Thymus (tissue), 14 donors: ENCODE results near the gene OR10Z1. TPM values are rescaled to one million over a fixed set of nuclear protein-coding genes. Genes with fewer than 3 reads are reported as not detected.

Source experiments
- DNase-seq, 9 donors: peaks; one replicate each; pipeline ENCODE4 v3.0.0-alpha.2; 2013; ENCODE audit warnings: low spot score in 9 of 9, low read depth in 6 of 9, missing footprints in 1 of 9
- H3K27ac ChIP-seq, 2 donors: one replicate each; pipeline ENCODE4 v1.5.1; 2013; ENCODE audit warnings: control low read depth in 1 of 2, low read depth in 1 of 2, low read length in 1 of 2, mild to moderate bottlenecking in 1 of 2, moderate library complexity in 1 of 2
- H3K27me3 ChIP-seq, 2 donors: one replicate each; pipeline ENCODE4 v1.5.1; 2013; ENCODE audit warnings: low read length in 1 of 2; ENCODE audit not compliant: control insufficient read depth in 2 of 2, insufficient read depth in 1 of 2
- H3K36me3 ChIP-seq, 2 donors: one replicate each; pipeline ENCODE4 v1.5.1; 2013; ENCODE audit warnings: low read length in 1 of 2, mild to moderate bottlenecking in 1 of 2, moderate library complexity in 1 of 2; ENCODE audit not compliant: control insufficient read depth in 2 of 2, insufficient read depth in 2 of 2
- H3K4me1 ChIP-seq, 2 donors: one replicate each; pipeline ENCODE4 v1.5.1; 2013; ENCODE audit warnings: low read length in 2 of 2; ENCODE audit not compliant: control insufficient read depth in 2 of 2, insufficient read depth in 2 of 2
- H3K4me3 ChIP-seq, 2 donors: one replicate each; pipeline ENCODE4 v1.5.1; 2013; ENCODE audit warnings: low read length in 2 of 2, control low read depth in 1 of 2, mild to moderate bottlenecking in 1 of 2
- H3K9me3 ChIP-seq, 2 donors: one replicate each; pipeline ENCODE4 v1.5.1; 2013; ENCODE audit warnings: low read length in 1 of 2, mild to moderate bottlenecking in 1 of 2; ENCODE audit not compliant: control insufficient read depth in 2 of 2, insufficient read depth in 1 of 2
- whole genome bisulfite sequencing: extraction: QIAGEN DNeasy Blood & Tissue Kit; methylation state at CpG from one replicate; pipeline ENCODE4 v1.1.7; 2013; 5-methylcytosine and 5-hydroxymethylcytosine counted together
- long read RNA-seq, 10 donors: transcript quantifications; one replicate each; lab custom pipeline, GENCODE V29; 2026
- polyA plus RNA-seq: library from polyadenylated mRNA; stranded (reverse); fragments of 200-250 nt; gene quantifications from one replicate; pipeline ENCODE4 v1.2.3, GENCODE V29; 2013
- total RNA-seq: library from RNA; stranded (reverse); fragments of 120-200 nt; gene quantifications from one replicate; pipeline ENCODE4 v1.2.4, GENCODE V29; 2013
- donor health status: healthy.

OR10Z1 gene
- under 0.01 TPM for total RNA-seq
- polyA plus RNA-seq, result not detected
- long read RNA-seq, donor 1, result 0 reads
- long read RNA-seq, donor 2, result 0 reads
- long read RNA-seq, donor 3, result 0 reads
- long read RNA-seq, donor 4, result 0 reads
- long read RNA-seq, donor 5, result 0 reads
- long read RNA-seq, donor 6, result 0 reads
- long read RNA-seq, donor 7, result 0 reads
- long read RNA-seq, donor 8, result 0 reads
- long read RNA-seq, donor 9, result 0 reads
- long read RNA-seq, donor 10, result 0 reads

DNA sequence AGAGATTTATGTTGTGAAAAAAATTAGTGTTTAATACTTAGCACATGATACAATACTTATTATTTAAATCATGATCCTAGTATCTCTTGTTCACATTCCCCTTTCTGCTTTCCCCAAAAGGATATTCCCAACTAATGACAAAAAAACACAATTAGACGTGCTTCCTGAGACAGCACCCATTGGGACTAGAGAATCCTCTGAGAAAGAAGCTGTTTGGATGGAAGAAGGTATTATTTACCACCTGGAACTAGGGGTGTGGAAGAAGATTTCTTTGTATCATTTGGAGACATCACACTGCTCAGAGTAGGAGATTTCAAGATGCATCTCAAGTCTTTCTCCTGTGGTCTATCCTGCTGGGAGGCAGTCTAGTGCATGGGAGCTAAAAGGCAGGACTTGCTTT is at the start of gene OR10Z1:
Gene OR10Z1 (plus strand): TSS at position 301 of the 400 bp plus-strand sequence. CDS start 1,171 bp downstream, outside the sequence.
- no peaks in the 10 kb centered on the region for H3K36me3 ChIP-seq
- DNase-seq, result no peak
- H3K27ac ChIP-seq, result no peak within 1 kb of the TSS
- H3K27me3 ChIP-seq, result no peaks in the 10 kb centered on the region
- no peak within 1 kb of the TSS for H3K4me3 ChIP-seq
- no peaks in the 10 kb centered on the region for H3K4me1 ChIP-seq
- 93% methylated on average over 1 of the region's 1 CpG for WGBS
- H3K9me3 ChIP-seq, result no peaks in the 10 kb centered on the region

GRCh38 chr1:158559696-158560095 is 45.4 kb upstream of the OR10Z1 start:
- Histone ChIP-seq H3K27me3 (no peaks in the 10 kb centered on the region), H3K9me3 (no peaks in the 10 kb centered on the region), H3K4me3 (no peak overlapping the region), H3K27ac (no peak overlapping the region), H3K4me1 (no peaks in the 10 kb centered on the region), H3K36me3 (no peaks in the 10 kb centered on the region)
- DNase-seq, result no peak
- 95% methylated on average over 1 of the region's 1 CpG for WGBS

- no peaks in the 10 kb centered on the region for H3K4me1 ChIP-seq
- 94% methylated on average over 2 of the region's 2 CpGs for WGBS
- no peaks in the 10 kb centered on the region for H3K36me3 ChIP-seq
- H3K4me3 ChIP-seq, result no peak overlapping the region
- no peaks in the 10 kb centered on the region for H3K27me3 ChIP-seq
- H3K27ac ChIP-seq, result no peak overlapping the region
- DNase-seq, result no peak
- no peaks in the 10 kb centered on the region for H3K9me3 ChIP-seq
Measured at GRCh38 chr1:158563853-158564252, 41.2 kb upstream of the OR10Z1 start.

- DNase-seq, result no peak
- H3K36me3 ChIP-seq, result no peaks in the 10 kb centered on the region
- no peaks in the 10 kb centered on the region for H3K27me3 ChIP-seq
- no peak overlapping the region for H3K27ac ChIP-seq
- H3K4me1 ChIP-seq, result no peaks in the 10 kb centered on the region
- H3K9me3 ChIP-seq, result no peaks in the 10 kb centered on the region
- no peak overlapping the region for H3K4me3 ChIP-seq
- WGBS, result 64% methylated on average over 2 of the region's 2 CpGs
Measured at GRCh38 chr1:158564608-158565007, 40.5 kb upstream of the OR10Z1 start.

- WGBS, result 95% methylated on average over 3 of the region's 3 CpGs
- Histone ChIP-seq H3K4me1 (no peaks in the 10 kb centered on the region), H3K9me3 (no peaks in the 10 kb centered on the region), H3K27ac (no peak within 1 kb of the TSS), H3K36me3 (no peaks in the 10 kb centered on the region), H3K4me3 (no peak within 1 kb of the TSS), H3K27me3 (no peaks in the 10 kb centered on the region)
- no peak for DNase-seq
Measured at GRCh38 chr1:158570480-158570879, 34.6 kb upstream of the OR10Z1 start, which contains the start of gene OR6P1. Gene OR6P1, minus strand, starts transcription at chr1:158570580. Its CDS starts 6,976 bp downstream, at chr1:158563604.

- no peak overlapping the region for H3K4me3 ChIP-seq
- H3K36me3 ChIP-seq, result no peaks in the 10 kb centered on the region
- no peak overlapping the region for H3K27ac ChIP-seq
- no peaks in the 10 kb centered on the region for H3K4me1 ChIP-seq
- DNase-seq, result no peak
- H3K9me3 ChIP-seq, result no peaks in the 10 kb centered on the region
- H3K27me3 ChIP-seq, result no peaks in the 10 kb centered on the region
- WGBS, result 99% methylated on average over 1 of the region's 1 CpG
Measured at GRCh38 chr1:158572226-158572625, 32.8 kb upstream of the OR10Z1 start.

DNA sequence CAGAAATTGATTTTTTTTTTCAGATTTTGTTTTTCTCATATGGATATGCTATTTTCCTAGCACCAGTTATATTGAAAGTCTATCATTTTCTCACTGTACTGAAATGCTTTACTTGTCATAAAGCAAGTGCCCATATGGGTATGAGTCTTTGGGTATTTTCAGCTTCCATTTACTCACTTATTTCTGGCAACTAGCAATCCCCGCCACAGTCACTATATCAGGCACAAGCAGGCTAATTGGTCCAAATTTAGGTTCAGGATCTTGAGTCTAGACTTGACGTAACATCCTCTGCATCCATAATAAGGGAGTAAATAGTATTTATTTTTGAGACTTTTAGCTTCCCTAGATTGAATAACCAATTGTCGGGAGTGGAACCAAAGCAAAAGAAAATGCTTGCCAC is 27.5 kb upstream of the OR10Z1 start:
- no peak for DNase-seq
- no peaks in the 10 kb centered on the region for H3K27me3 ChIP-seq
- H3K27ac ChIP-seq, result no peak overlapping the region
- H3K4me1 ChIP-seq, result no peaks in the 10 kb centered on the region
- H3K9me3 ChIP-seq, result no peaks in the 10 kb centered on the region
- WGBS, result 98% methylated on average over 3 of the region's 3 CpGs
- no peak overlapping the region for H3K4me3 ChIP-seq
- H3K36me3 ChIP-seq, result no peaks in the 10 kb centered on the region

DNA sequence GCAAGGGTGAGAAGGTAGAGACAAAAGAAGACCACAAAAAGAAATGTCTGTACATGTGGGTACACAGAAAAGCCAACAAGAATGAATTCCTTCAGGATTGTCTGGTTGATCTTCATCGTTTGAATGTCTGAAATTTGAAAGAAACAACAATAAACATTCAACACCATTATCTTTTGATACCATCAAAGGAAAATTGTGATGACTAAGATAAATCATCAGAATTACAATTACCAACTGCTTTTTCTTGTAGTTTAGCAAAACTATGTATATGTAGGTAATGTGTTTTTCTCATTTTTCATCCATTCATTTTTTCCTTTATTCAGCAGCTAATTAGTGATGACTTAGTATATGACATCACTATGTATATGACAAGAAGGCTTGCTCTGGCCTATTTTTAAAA is 25.3 kb upstream of the OR10Z1 start, which contains the start of gene OR10X1:
Gene OR10X1 (minus strand): TSS at position 167 of the 400 bp plus-strand sequence. CDS start 0 bp downstream, at position 167.
- no peaks in the 10 kb centered on the region for H3K4me1 ChIP-seq
- WGBS, result 92% methylated on average over 1 of the region's 1 CpG

DNA sequence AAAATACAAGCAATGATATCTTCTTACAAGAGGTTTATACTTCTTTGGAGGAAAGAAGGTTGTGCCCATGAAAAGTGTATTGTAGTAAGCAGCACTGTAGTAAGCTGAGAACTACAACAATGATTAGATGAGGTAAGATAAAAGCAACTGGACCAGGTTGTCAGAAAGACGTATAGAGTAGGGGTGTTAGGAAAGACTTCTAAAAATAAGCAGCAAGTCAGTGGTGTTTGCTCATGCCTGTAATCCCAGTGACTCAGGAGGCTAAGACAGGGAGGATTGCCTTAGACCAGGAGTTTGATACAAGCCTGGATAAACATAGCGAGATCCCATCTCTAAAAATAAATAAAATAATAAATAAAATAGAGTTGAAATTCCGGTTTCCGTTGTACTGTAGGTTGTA is 21.1 kb upstream of the OR10Z1 start:
- Histone ChIP-seq H3K36me3 (no peaks in the 10 kb centered on the region), H3K27me3 (no peaks in the 10 kb centered on the region), H3K4me3 (no peak overlapping the region), H3K27ac (no peak overlapping the region), H3K4me1 (no peaks in the 10 kb centered on the region), H3K9me3 (peaks cover 0 to 8% of the 10 kb centered on the region in 2 donors)
- no peak for DNase-seq
- WGBS, result 96% methylated on average over 4 of the region's 4 CpGs

More for the DNA sequence above, 25.3 kb upstream of the OR10Z1 start, which contains the start of gene OR10X1:
- Histone ChIP-seq H3K4me3 (no peak within 1 kb of the TSS), H3K27me3 (no peaks in the 10 kb centered on the region), H3K9me3 (no peaks in the 10 kb centered on the region), H3K27ac (no peak within 1 kb of the TSS), H3K36me3 (no peaks in the 10 kb centered on the region)
- DNase-seq, result no peak
